Measurements from ENCODE around the gene CHTOP. TPM values are rescaled to one million over a fixed set of nuclear protein-coding genes. Genes with fewer than 3 reads are reported as not detected.

Gene CHTOP
- total and polyA plus RNA-seq, 2 of the 8 experiments (the other 6 are each of a cell fraction or from before 2014, with no cell fraction given): 84.6 to 104 TPM

DNA sequence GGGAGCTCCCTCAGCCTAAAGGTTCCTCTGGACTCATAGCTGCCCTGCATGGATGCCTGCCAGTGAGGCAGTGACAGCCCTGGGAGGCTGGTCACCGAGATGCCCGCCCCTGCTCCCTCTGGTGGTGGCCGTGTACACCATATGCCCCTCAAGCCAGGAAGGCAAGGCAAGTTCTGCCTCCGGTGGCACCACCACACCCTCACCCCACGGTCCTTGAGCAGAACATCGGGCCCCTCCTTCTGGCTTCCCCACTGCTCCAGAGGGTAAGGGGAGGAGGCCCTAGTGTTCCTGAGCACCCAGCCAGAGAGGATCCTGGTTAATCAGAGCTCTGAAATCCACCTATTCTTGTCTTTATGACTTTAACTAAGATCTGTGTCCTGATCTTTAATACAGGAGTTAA is 16.2 kb upstream of the CHTOP start (continued):
- TF ChIP-seq, protein P1, sequence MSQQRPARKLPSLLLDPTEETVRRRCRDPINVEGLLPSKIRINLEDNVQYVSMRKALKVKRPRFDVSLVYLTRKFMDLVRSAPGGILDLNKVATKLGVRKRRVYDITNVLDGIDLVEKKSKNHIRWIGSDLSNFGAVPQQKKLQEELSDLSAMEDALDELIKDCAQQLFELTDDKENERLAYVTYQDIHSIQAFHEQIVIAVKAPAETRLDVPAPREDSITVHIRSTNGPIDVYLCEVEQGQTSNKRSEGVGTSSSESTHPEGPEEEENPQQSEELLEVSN (IDR thresholded peaks at IDR 0.05): no peak
- TF ChIP-seq PHF8 (conservative IDR thresholded peaks at IDR 0.05; ENCODE audit: low read depth, low read length) (no peak), RAD21 (IDR thresholded peaks at IDR 0.05 in 1 of 2, conservative IDR thresholded peaks at IDR 0.05 in 1 of 2; ENCODE audit: low read depth in 2 of 2, low read length in 2 of 2) (peak; percentile 67 to 83), SIRT6 (IDR thresholded peaks at IDR 0.05; ENCODE audit: low read length) (no peak), EGR1 (IDR thresholded peaks at IDR 0.05; ENCODE audit: borderline replicate concordance, low read depth, low read length) (no peak), TCF12 (IDR thresholded peaks at IDR 0.05; ENCODE audit: low read depth, low read length) (no peak), TAF7 (optimal IDR thresholded peaks at IDR 0.05; ENCODE audit: borderline replicate concordance, low read depth, low read length) (no peak), TBP (IDR thresholded peaks at IDR 0.05; ENCODE audit: low read depth, low read length) (0 out of 2 replicates have a peak, but pooled peaks have one; percentile 33)
